ENCODE measurements around the gene GNAS-AS1. TPM values are rescaled to one million over a fixed set of nuclear protein-coding genes. Genes with fewer than 3 reads are reported as not detected.

Gene GNAS-AS1
- total and polyA plus RNA-seq, 2 of the 8 experiments (the other 6 are each of a cell fraction or from before 2014, with no cell fraction given), result 4.7 to 13.7 TPM

DNA sequence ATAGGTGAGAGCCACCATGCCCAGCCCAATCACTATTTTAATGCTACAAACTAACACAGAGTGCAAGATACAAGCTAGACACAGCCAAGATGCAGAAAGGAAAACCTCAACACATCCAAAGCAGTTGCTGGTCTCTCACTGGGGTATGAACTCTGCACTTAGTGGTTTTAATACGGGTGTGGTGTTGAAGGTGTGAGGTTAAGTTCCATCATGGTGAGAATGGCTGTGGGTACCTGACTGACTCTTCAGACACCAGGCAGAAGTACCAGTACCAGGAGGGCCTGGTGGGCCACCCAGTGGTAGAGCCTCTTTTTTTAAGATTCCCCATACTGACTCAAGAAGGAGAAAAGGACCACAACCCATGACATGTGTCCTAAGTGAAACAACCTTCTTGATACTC, 13.0 kb downstream of the GNAS-AS1 start (continued):
- TF ChIP-seq RBBP5 (IDR thresholded peaks at IDR 0.05; ENCODE audit: borderline replicate concordance, low read depth, low read length) (no peak), CEBPB (IDR thresholded peaks at IDR 0.05; ENCODE audit: low read depth, low read length) (no peak)
